ENCODE data around the gene IMMP2L.

Gene IMMP2L

GRCh38 chr7:111113263-111114017 is 448.9 kb downstream of the IMMP2L start:
- Histone ChIP-seq H3K36me3 (peaks cover 33% of the 10 kb centered on the region), H3K9me3 (no peaks in the 10 kb centered on the region), H3K4me1 (peaks cover 4% of the 10 kb centered on the region; the same call in 1 of the 2 replicates), H3K4me3 (ENCODE audit: low read depth, low read length) (no peak overlapping the region), H3K27me3 (no peaks in the 10 kb centered on the region)
- TF ChIP-seq CTCF (IDR thresholded peaks at IDR 0.05; ENCODE audit: low read depth, low read length), result no peak
- no peak for DNase-seq

- Histone ChIP-seq H3K9me3 (no peaks in the 10 kb centered on the region), H3K36me3 (peaks cover 33% of the 10 kb centered on the region), H3K4me3 (ENCODE audit: low read depth, low read length) (no peak overlapping the region), H3K4me1 (peaks cover 12% of the 10 kb centered on the region), H3K27me3 (no peaks in the 10 kb centered on the region)
- TF ChIP-seq CTCF (IDR thresholded peaks at IDR 0.05; ENCODE audit: low read depth, low read length), result no peak
- DNase-seq, result no peak
Measured at GRCh38 chr7:111112439-111112838, 449.9 kb downstream of the IMMP2L start.

- peaks cover 45% of the 10 kb centered on the region for H3K36me3 ChIP-seq
- peaks cover 15% of the 10 kb centered on the region for H3K4me1 ChIP-seq
- DNase-seq, result no peak
- no peak overlapping the region for H3K4me3 ChIP-seq (ENCODE audit: low read depth, low read length)
- H3K9me3 ChIP-seq, result no peaks in the 10 kb centered on the region
- TF ChIP-seq CTCF (IDR thresholded peaks at IDR 0.05; ENCODE audit: low read depth, low read length), result no peak
- H3K27me3 ChIP-seq, result no peaks in the 10 kb centered on the region
Measured at GRCh38 chr7:111108496-111108895, 453.8 kb downstream of the IMMP2L start.

- no peaks in the 10 kb centered on the region for H3K9me3 ChIP-seq
- peak; percentile 22 for DNase-seq
- H3K36me3 ChIP-seq, result peaks cover 50% of the 10 kb centered on the region
- H3K4me1 ChIP-seq, result peaks cover 16% of the 10 kb centered on the region
- TF ChIP-seq CTCF (IDR thresholded peaks at IDR 0.05; ENCODE audit: low read depth, low read length), result no peak
- no peaks in the 10 kb centered on the region for H3K27me3 ChIP-seq
- no peak overlapping the region for H3K4me3 ChIP-seq (ENCODE audit: low read depth, low read length)
Measured at GRCh38 chr7:111108000-111108399, 454.3 kb downstream of the IMMP2L start.

- peaks cover 51% of the 10 kb centered on the region for H3K36me3 ChIP-seq
- peaks cover 20% of the 10 kb centered on the region for H3K4me1 ChIP-seq
- H3K9me3 ChIP-seq, result no peaks in the 10 kb centered on the region
- H3K27me3 ChIP-seq, result no peaks in the 10 kb centered on the region
- no peak overlapping the region for H3K4me3 ChIP-seq (ENCODE audit: low read depth, low read length)
- no peak for TF ChIP-seq CTCF (IDR thresholded peaks at IDR 0.05; ENCODE audit: low read depth, low read length)
- no peak for DNase-seq
Measured at GRCh38 chr7:111107579-111107978, 454.7 kb downstream of the IMMP2L start.

- peaks cover 31% of the 10 kb centered on the region for H3K4me1 ChIP-seq
- H3K9me3 ChIP-seq, result no peaks in the 10 kb centered on the region
- H3K4me3 ChIP-seq (ENCODE audit: low read depth, low read length), result no peak overlapping the region
- H3K36me3 ChIP-seq, result peaks cover 50% of the 10 kb centered on the region
- DNase-seq, result no peak
- TF ChIP-seq CTCF (IDR thresholded peaks at IDR 0.05; ENCODE audit: low read depth, low read length), result no peak
- no peaks in the 10 kb centered on the region for H3K27me3 ChIP-seq
Measured at GRCh38 chr7:111105269-111105668, 457.0 kb downstream of the IMMP2L start.

Measured in BE2C (cell line).